Smooth muscle cell (in vitro differentiated cells): ENCODE measurements around the gene SNX14. TPM values are rescaled to one million over a fixed set of nuclear protein-coding genes. Genes with fewer than 3 reads are reported as not detected.
"Not testable (repeated sequence)": the region's sequence is repeated elsewhere in the genome, so short reads cannot be mapped to it uniquely, and the experiment has no call there.

Experiments
- DNase-seq: peaks from one replicate; lab custom pipeline; 2025; ENCODE audit not compliant: unreplicated experiment; lab: John Stamatoyannopoulos, UW
- H2AFZ ChIP-seq: fragments of 200-600 bp; sonication (generic); 2 replicates; pipeline ENCODE4 v1.6.0; 2016; ENCODE audit warnings: antibody characterized with exemption, low read depth, mild to moderate bottlenecking
- H3F3A ChIP-seq: fragments of 200-600 bp; sonication (generic); 2 replicates; pipeline ENCODE4 v1.6.0; 2017; ENCODE audit warnings: antibody characterized with exemption, low read depth
- H3K27ac ChIP-seq: fragments of 200-600 bp; sonication (generic); 2 replicates; pipeline ENCODE4 v1.5.1; 2016; ENCODE audit warnings: low read depth, mild to moderate bottlenecking
- H3K27me3 ChIP-seq: fragments of 200-600 bp; sonication (generic); 2 replicates; pipeline ENCODE4 v1.6.1; 2016; ENCODE audit warnings: low read depth, mild to moderate bottlenecking
- H3K36me3 ChIP-seq: fragments of 200-600 bp; sonication (generic); 2 replicates; pipeline ENCODE4 v1.5.1; 2016; ENCODE audit warnings: low read depth
- H3K4me1 ChIP-seq: fragments of 200-600 bp; sonication (generic); 2 replicates; pipeline ENCODE4 v1.5.1; 2016; ENCODE audit warnings: low read depth
- H3K4me2 ChIP-seq: fragments of 200-600 bp; sonication (generic); 2 replicates; pipeline ENCODE4 v1.6.0; 2016; ENCODE audit warnings: mild to moderate bottlenecking
- H3K4me3 ChIP-seq: fragments of 200-600 bp; sonication (generic); 2 replicates; pipeline ENCODE4 v1.5.1; 2016; ENCODE audit warnings: mild to moderate bottlenecking
- H3K79me2 ChIP-seq: fragments of 200-600 bp; sonication (generic); 2 replicates; pipeline ENCODE4 v1.6.0; 2016; ENCODE audit warnings: low read depth, mild to moderate bottlenecking
- H3K9ac ChIP-seq: fragments of 200-600 bp; sonication (generic); 2 replicates; pipeline ENCODE4 v1.6.0; 2016; ENCODE audit warnings: low read depth
- H3K9me3 ChIP-seq: fragments of 200-600 bp; sonication (generic); replicated peaks from 2 replicates; pipeline ENCODE4 v1.5.1; 2016; ENCODE audit warnings: low read depth
- H4K20me1 ChIP-seq: fragments of 200-600 bp; sonication (generic); 2 replicates; pipeline ENCODE4 v1.6.0; 2016; ENCODE audit warnings: low read depth
- CTCF ChIP-seq: fragments of 200-600 bp; sonication (generic); IDR thresholded peaks from 2 replicates; pipeline ENCODE4 v1.5.1; 2017; ENCODE audit warnings: borderline replicate concordance, mild to moderate bottlenecking, antibody characterized with exemption; ENCODE audit not compliant: insufficient read depth, poor library complexity, severe bottlenecking
- WGBS: methylation state at CpG from one replicate; pipeline ENCODE4 v1.1.7; 2016; ENCODE audit warnings: low lambda C conversion rate; 5-methylcytosine and 5-hydroxymethylcytosine counted together
- polyA plus RNA-seq: library from polyadenylated mRNA; unstranded; fragments of >200 nt; fragmentation: Nextera tagmentation; extraction: Ambion mirVana; gene quantifications from 2 replicates; pipeline ENCODE4 v1.2.1, GENCODE V29; 2016
- total RNA-seq: library from RNA; depleted of rRNA; stranded (reverse); fragments of >200 nt; gene quantifications from 2 replicates; pipeline ENCODE4 v1.2.3, GENCODE V29; 2014

The SNX14 gene
- total and polyA plus RNA-seq, 2 experiments from 2014 or later, result 53.0 to 134 TPM

GRCh38 chr6:85632164-85632942 is 38.7 kb upstream of the SNX14 start:
- no peak for DNase-seq
- TF ChIP-seq CTCF, result no peak
- H3K4me2 ChIP-seq, result no peak overlapping the region
- peak overlapping the region; percentile 4 for H3K27ac ChIP-seq
- H4K20me1 ChIP-seq, result peaks cover 100% of the 10 kb centered on the region
- H2AFZ ChIP-seq, result no peak overlapping the region
- H3K9ac ChIP-seq, result no peak overlapping the region
- H3K27me3 ChIP-seq, result no peaks in the 10 kb centered on the region
- no peaks in the 10 kb centered on the region for H3K9me3 ChIP-seq
- H3K4me1 ChIP-seq, result no peaks in the 10 kb centered on the region
- H3K79me2 ChIP-seq, result peaks cover 100% of the 10 kb centered on the region
- 98% methylated on average over 6 of the region's 6 CpGs for WGBS
- peaks cover 51% of the 10 kb centered on the region for H3K36me3 ChIP-seq
- no peak overlapping the region for H3K4me3 ChIP-seq
- no peaks in the 10 kb centered on the region for H3F3A ChIP-seq

- 94% methylated on average over 5 of the region's 5 CpGs for WGBS
- H3K4me1 ChIP-seq, H3K4me2 ChIP-seq, H3K9ac ChIP-seq, DNase-seq, H2AFZ ChIP-seq, H3F3A ChIP-seq, H3K27me3 ChIP-seq, H3K9me3 ChIP-seq, H3K4me3 ChIP-seq: not testable (repeated sequence)
- Histone ChIP-seq H3K36me3 (peaks cover 39% of the 10 kb centered on the region), H3K27ac (peak overlapping the region; percentile 4), H3K79me2 (peaks cover 100% of the 10 kb centered on the region), H4K20me1 (peaks cover 100% of the 10 kb centered on the region)
Measured at GRCh38 chr6:85631117-85631516, 37.5 kb upstream of the SNX14 start.

GRCh38 chr6:85628353-85628752 is 34.7 kb upstream of the SNX14 start:
- Histone ChIP-seq H2AFZ (no peak overlapping the region), H3K36me3 (peaks cover 35% of the 10 kb centered on the region), H3K4me3 (no peak overlapping the region), H3K9me3 (no peaks in the 10 kb centered on the region), H3K9ac (no peak overlapping the region), H3F3A (no peaks in the 10 kb centered on the region), H3K27ac (no peak overlapping the region), H4K20me1 (peaks cover 100% of the 10 kb centered on the region), H3K27me3 (no peaks in the 10 kb centered on the region), H3K4me1 (no peaks in the 10 kb centered on the region), H3K4me2 (no peak overlapping the region), H3K79me2 (peaks cover 100% of the 10 kb centered on the region)
- TF ChIP-seq CTCF, result no peak
- WGBS, result 97% methylated on average over 1 of the region's 1 CpG
- no peak for DNase-seq

- Histone ChIP-seq H3K9me3 (no peaks in the 10 kb centered on the region), H3K4me1 (no peaks in the 10 kb centered on the region), H4K20me1 (peaks cover 100% of the 10 kb centered on the region), H3K9ac (no peak overlapping the region), H3K27ac (peak overlapping the region; percentile 40), H3K79me2 (peaks cover 93% of the 10 kb centered on the region), H3K4me2 (no peak overlapping the region), H3K36me3 (peaks cover 57% of the 10 kb centered on the region), H3F3A (no peaks in the 10 kb centered on the region), H3K4me3 (no peak overlapping the region), H3K27me3 (no peaks in the 10 kb centered on the region), H2AFZ (no peak overlapping the region)
- no peak for TF ChIP-seq CTCF
- WGBS, result 91% methylated on average over 2 of the region's 2 CpGs
- DNase-seq, result no peak
Measured at GRCh38 chr6:85620308-85620707, 26.6 kb upstream of the SNX14 start.
